Liver (tissue), 9 donors: ENCODE measurements around the gene NADK. TPM values are rescaled to one million over a fixed set of nuclear protein-coding genes. Genes with fewer than 3 reads are reported as not detected.
A peak's percentile ranks its signal among the peaks of the same experiment; 100 is the strongest.

Experiments used
- DNase-seq: peaks from one replicate; pipeline ENCODE4 v3.0.0-alpha.2; 2017; ENCODE audit warnings: low spot score
- H3K27ac ChIP-seq, 2 donors: one replicate each; pipeline ENCODE4 v1.7.0; 2013; ENCODE audit warnings: inconsistent platforms in 2 of 2, low read length in 2 of 2, control low read depth in 1 of 2, low read depth in 1 of 2, mild to moderate bottlenecking in 1 of 2
- H3K27me3 ChIP-seq, 4 donors: one replicate each; pipeline versions ENCODE4 v1.6.1 to v1.7.0; 2013; ENCODE audit warnings: low read length in 3 of 4, inconsistent platforms in 1 of 4, mild to moderate bottlenecking in 1 of 4, moderate library complexity in 1 of 4; ENCODE audit not compliant: control insufficient read depth in 4 of 4, insufficient read depth in 4 of 4
- H3K36me3 ChIP-seq, 4 donors: one replicate each; pipeline versions ENCODE4 v1.6.1 to v1.7.0; 2013; ENCODE audit warnings: low read length in 3 of 4, mild to moderate bottlenecking in 3 of 4, low read depth in 1 of 4, moderate library complexity in 1 of 4; ENCODE audit not compliant: control insufficient read depth in 4 of 4, insufficient read depth in 3 of 4
- H3K4me1 ChIP-seq, 4 donors: one replicate each; pipeline versions ENCODE4 v1.6.1 to v1.7.0; 2013; ENCODE audit warnings: low read length in 3 of 4, mild to moderate bottlenecking in 3 of 4, moderate library complexity in 1 of 4; ENCODE audit not compliant: control insufficient read depth in 4 of 4, insufficient read depth in 4 of 4
- H3K4me3 ChIP-seq, 3 donors: one replicate each; pipeline versions ENCODE4 v1.6.1 to v1.7.0; 2013; ENCODE audit warnings: low read length in 3 of 3, control low read depth in 1 of 3, low read depth in 1 of 3, mild to moderate bottlenecking in 1 of 3
- H3K9ac ChIP-seq, 2 donors: one replicate each; pipeline ENCODE4 v1.7.0; 2013; ENCODE audit warnings: low read length in 2 of 2, mild to moderate bottlenecking in 2 of 2, moderate library complexity in 2 of 2, control low read depth in 1 of 2, low read depth in 1 of 2
- H3K9me3 ChIP-seq, 4 donors: one replicate each; pipeline versions ENCODE4 v1.6.1 to v1.7.0; 2013; ENCODE audit warnings: low read length in 3 of 4; ENCODE audit not compliant: control insufficient read depth in 4 of 4
- CTCF ChIP-seq: fragments of 150-350 bp; IDR thresholded peaks from 2 replicates; pipeline ENCODE4 v1.5.1; 2017; ENCODE audit warnings: improper control_type of control experiment, low read depth, low read length; ENCODE audit not compliant: missing input control
- EGR1 ChIP-seq, 2 donors: IDR thresholded peaks; 2 replicates each; pipeline ENCODE4 v1.6.1; 2016 to 2018; ENCODE audit warnings: antibody characterized with exemption in 2 of 2, low read depth in 2 of 2
- FOXA1 ChIP-seq: IDR thresholded peaks from 2 replicates; pipeline ENCODE4 v1.6.1; 2016; ENCODE audit warnings: antibody characterized with exemption
- FOXA2 ChIP-seq: IDR thresholded peaks from 2 replicates; pipeline ENCODE4 v1.6.1; 2016; ENCODE audit warnings: antibody characterized with exemption
- GABPA ChIP-seq, 2 donors: IDR thresholded peaks in 1 of 2; conservative IDR thresholded peaks in 1 of 2; 2 replicates each; pipeline ENCODE4 v1.6.1; 2016; ENCODE audit warnings: antibody characterized with exemption in 2 of 2, mild to moderate bottlenecking in 1 of 2, moderate library complexity in 1 of 2
- HNF4A ChIP-seq, 2 donors: conservative IDR thresholded peaks; 2 replicates each; pipeline ENCODE4 v1.6.1; 2016; ENCODE audit warnings: antibody characterized with exemption in 2 of 2, mild to moderate bottlenecking in 2 of 2
- HNF4G ChIP-seq: IDR thresholded peaks from 2 replicates; pipeline ENCODE4 v1.6.1; 2016; ENCODE audit warnings: antibody characterized with exemption
- JUND ChIP-seq, 2 donors: IDR thresholded peaks; 2 replicates each; pipeline ENCODE4 v1.6.1; 2016; ENCODE audit warnings: antibody characterized with exemption in 2 of 2
- MAX ChIP-seq: IDR thresholded peaks from 2 replicates; pipeline ENCODE4 v1.6.1; 2016; ENCODE audit warnings: antibody characterized with exemption
- RAD21 ChIP-seq, 2 donors: IDR thresholded peaks; 2 replicates each; pipeline ENCODE4 v1.6.1; 2016; ENCODE audit warnings: antibody characterized with exemption in 2 of 2, mild to moderate bottlenecking in 2 of 2
- RXRA ChIP-seq, 2 donors: IDR thresholded peaks; 2 replicates each; pipeline ENCODE4 v1.6.1; 2017 to 2018; ENCODE audit warnings: antibody characterized with exemption in 2 of 2, mild to moderate bottlenecking in 1 of 2
- SP1 ChIP-seq: IDR thresholded peaks from 2 replicates; pipeline ENCODE4 v1.6.1; 2018; ENCODE audit warnings: antibody characterized with exemption, mild to moderate bottlenecking
- YY1 ChIP-seq: IDR thresholded peaks from 2 replicates; pipeline ENCODE4 v1.6.1; 2016; ENCODE audit warnings: antibody characterized with exemption, mild to moderate bottlenecking
- ZBTB33 ChIP-seq: IDR thresholded peaks from 2 replicates; pipeline ENCODE4 v1.6.1; 2016; ENCODE audit warnings: antibody characterized with exemption
- WGBS: extraction: QIAGEN DNeasy Blood & Tissue Kit; methylation state at CpG from one replicate; pipeline ENCODE4 v1.1.7; 2013; 5-methylcytosine and 5-hydroxymethylcytosine counted together
- polyA plus RNA-seq, 2 donors: library from polyadenylated mRNA; stranded (reverse) in 1 of 2; unstranded in 1 of 2; fragments of 200-250 nt in 1 of 2; fragments of >200 nt in 1 of 2; fragmentation: Nextera tagmentation in 1 of 2; extraction: Ambion mirVana in 1 of 2; gene quantifications; one replicate each; pipeline versions ENCODE4 v1.2.1 to v1.2.3, GENCODE V29; 2013 to 2015
- total RNA-seq, 2 donors: library from RNA; depleted of rRNA; stranded (reverse); fragments of >200 nt; gene quantifications; one replicate each; pipeline ENCODE4 v1.2.3, GENCODE V29; 2014
- donor health status: healthy.
- donor health status: healthy.
- donor health status: healthy.
- donor health status: healthy.
- donor health status: healthy.

The NADK gene
- total and polyA plus RNA-seq, 4 donors: 39.2 to 105 (median 83.6) TPM

- H3K9me3 ChIP-seq: peaks cover 0 to 3% (median 1%) of the 10 kb centered on the region in 4 donors
- no peak overlapping the region for H3K9ac ChIP-seq
- no peak overlapping the region for H3K4me3 ChIP-seq
- H3K4me1 ChIP-seq: peaks cover 8 to 36% (median 23%) of the 10 kb centered on the region in 4 donors
- no peak for DNase-seq
- peaks cover 2 to 11% (median 6%) of the 10 kb centered on the region in 4 donors for H3K36me3 ChIP-seq
- peak overlapping the region in 1 of 2 donors; percentile 12 for H3K27ac ChIP-seq
- 82% methylated on average over 4 of the region's 4 CpGs for WGBS
- no peaks in the 10 kb centered on the region for H3K27me3 ChIP-seq
- TF ChIP-seq FOXA1: no peak
These were observed 4.4 kb downstream of the NADK start for GRCh38 chr1:1773874-1774273.

- peaks cover 2 to 11% (median 6%) of the 10 kb centered on the region in 4 donors for H3K36me3 ChIP-seq
- no peaks in the 10 kb centered on the region for H3K27me3 ChIP-seq
- peaks cover 9 to 32% (median 22%) of the 10 kb centered on the region in 4 donors for H3K4me1 ChIP-seq
- no peak for DNase-seq
- no peak overlapping the region for H3K4me3 ChIP-seq
- no peak for TF ChIP-seq CTCF
- no peak for TF ChIP-seq HNF4A (conservative IDR thresholded peaks at IDR 0.05)
- no peak for TF ChIP-seq EGR1 (IDR thresholded peaks at IDR 0.05; ENCODE audit: low read depth in 2 of 2)
- TF ChIP-seq FOXA1: no peak
- TF ChIP-seq MAX: no peak
- no peak for TF ChIP-seq SP1
- TF ChIP-seq YY1: no peak
- no peak for TF ChIP-seq JUND (IDR thresholded peaks at IDR 0.05)
- TF ChIP-seq HNF4G: no peak
- no peak for TF ChIP-seq RAD21 (IDR thresholded peaks at IDR 0.05)
- no peak for TF ChIP-seq GABPA (IDR thresholded peaks at IDR 0.05 in 1 of 2, conservative IDR thresholded peaks at IDR 0.05 in 1 of 2)
- TF ChIP-seq ZBTB33: no peak
- H3K9ac ChIP-seq: no peak overlapping the region
- H3K9me3 ChIP-seq: peaks cover 0 to 3% (median 1%) of the 10 kb centered on the region in 4 donors
- 97% methylated on average over 3 of the region's 3 CpGs for WGBS
- no peak overlapping the region for H3K27ac ChIP-seq
These were observed 7.2 kb downstream of the NADK start for GRCh38 chr1:1771096-1771495.

GRCh38 chr1:1770102-1770501 is 8.2 kb downstream of the NADK start:
- H3K4me1 ChIP-seq: peaks cover 9 to 22% (median 13%) of the 10 kb centered on the region in 4 donors
- peaks cover 0 to 3% (median 1%) of the 10 kb centered on the region in 4 donors for H3K9me3 ChIP-seq
- no peak overlapping the region for H3K9ac ChIP-seq
- WGBS: 99% methylated on average over 3 of the region's 3 CpGs
- H3K27me3 ChIP-seq: no peaks in the 10 kb centered on the region
- no peak overlapping the region for H3K27ac ChIP-seq
- TF ChIP-seq RAD21 (IDR thresholded peaks at IDR 0.05) (no peak), CTCF (no peak), FOXA2 (no peak), YY1 (no peak), RXRA (IDR thresholded peaks at IDR 0.05) (no peak), HNF4A (conservative IDR thresholded peaks at IDR 0.05) (no peak)
- H3K36me3 ChIP-seq: peaks cover 2 to 11% (median 6%) of the 10 kb centered on the region in 4 donors
- no peak for DNase-seq
- H3K4me3 ChIP-seq: no peak overlapping the region
